Neutrophil (primary cell): ENCODE measurements around the gene MAP1LC3B.
"Not testable (repeated sequence)": the region's sequence is repeated elsewhere in the genome, so short reads cannot be mapped to it uniquely, and the experiment has no call there.

Source experiments
- H3K27ac ChIP-seq: fragments of 200-600 bp; sonication (generic); 2 replicates; pipeline ENCODE4 v1.5.1; 2016; ENCODE audit warnings: mild to moderate bottlenecking, moderate library complexity
- H3K27me3 ChIP-seq: fragments of 200-600 bp; sonication (generic); 2 replicates; pipeline ENCODE4 v1.6.0; 2016; ENCODE audit warnings: mild to moderate bottlenecking
- H3K36me3 ChIP-seq: fragments of 200-600 bp; sonication (generic); 2 replicates; pipeline ENCODE4 v1.5.1; 2017
- H3K4me1 ChIP-seq, 2 experiments: fragments of 200-600 bp in 1 of 2; sonication (generic) in 1 of 2; 1 replicate in 1 of 2; 2 replicates in 1 of 2; pipeline versions ENCODE4 v1.5.1 to v1.6.1; 2013 to 2016; ENCODE audit warnings: low read depth in 1 of 2, low read length in 1 of 2, mild to moderate bottlenecking in 1 of 2, moderate library complexity in 1 of 2; ENCODE audit not compliant: control insufficient read depth in 1 of 2, insufficient read depth in 1 of 2
- H3K4me3 ChIP-seq, 2 experiments: fragments of 200-600 bp in 1 of 2; sonication (generic) in 1 of 2; 1 replicate in 1 of 2; 2 replicates in 1 of 2; pipeline ENCODE4 v1.5.1; 2013 to 2016; ENCODE audit warnings: low read depth in 1 of 2, low read length in 1 of 2, mild to moderate bottlenecking in 1 of 2, moderate library complexity in 1 of 2
- H3K9me3 ChIP-seq: fragments of 200-600 bp; sonication (generic); 2 replicates; pipeline ENCODE4 v1.5.1; 2016
- TF ChIP-seq, protein P1 (sequence below): fragments of 200-600 bp; sonication (generic); IDR thresholded peaks from 2 replicates; pipeline ENCODE4 v1.5.1; 2016; ENCODE audit warnings: antibody characterized with exemption

MAP1LC3B gene

GRCh38 chr16:87382023-87382785, 9.9 kb upstream of the MAP1LC3B start:
- peaks cover 19 to 28% of the 10 kb centered on the region in 2 experiments for H3K4me1 ChIP-seq
- no peak overlapping the region for H3K27ac ChIP-seq

GRCh38 chr16:87383505-87384161, 8.5 kb upstream of the MAP1LC3B start, which contains the start of gene FBXO31:
Gene FBXO31 (minus strand): TSS chr16:87383776. CDS start chr16:87383744, 32 bp downstream.
- peak within 1 kb of the TSS; percentile 89 to 97 for H3K4me3 ChIP-seq
- peak within 1 kb of the TSS; percentile 80 for H3K27ac ChIP-seq
- no peaks in the 10 kb centered on the region for H3K36me3 ChIP-seq
- H3K9me3 ChIP-seq = no peaks in the 10 kb centered on the region
- H3K4me1 ChIP-seq = peaks cover 33 to 42% of the 10 kb centered on the region in 2 experiments
- TF ChIP-seq, protein P1, sequence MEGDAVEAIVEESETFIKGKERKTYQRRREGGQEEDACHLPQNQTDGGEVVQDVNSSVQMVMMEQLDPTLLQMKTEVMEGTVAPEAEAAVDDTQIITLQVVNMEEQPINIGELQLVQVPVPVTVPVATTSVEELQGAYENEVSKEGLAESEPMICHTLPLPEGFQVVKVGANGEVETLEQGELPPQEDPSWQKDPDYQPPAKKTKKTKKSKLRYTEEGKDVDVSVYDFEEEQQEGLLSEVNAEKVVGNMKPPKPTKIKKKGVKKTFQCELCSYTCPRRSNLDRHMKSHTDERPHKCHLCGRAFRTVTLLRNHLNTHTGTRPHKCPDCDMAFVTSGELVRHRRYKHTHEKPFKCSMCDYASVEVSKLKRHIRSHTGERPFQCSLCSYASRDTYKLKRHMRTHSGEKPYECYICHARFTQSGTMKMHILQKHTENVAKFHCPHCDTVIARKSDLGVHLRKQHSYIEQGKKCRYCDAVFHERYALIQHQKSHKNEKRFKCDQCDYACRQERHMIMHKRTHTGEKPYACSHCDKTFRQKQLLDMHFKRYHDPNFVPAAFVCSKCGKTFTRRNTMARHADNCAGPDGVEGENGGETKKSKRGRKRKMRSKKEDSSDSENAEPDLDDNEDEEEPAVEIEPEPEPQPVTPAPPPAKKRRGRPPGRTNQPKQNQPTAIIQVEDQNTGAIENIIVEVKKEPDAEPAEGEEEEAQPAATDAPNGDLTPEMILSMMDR = peak; percentile 16
- H3K27me3 ChIP-seq = peaks cover 24% of the 10 kb centered on the region

More at GRCh38 chr16:87382023-87382785, 9.9 kb upstream of the MAP1LC3B start:
- Histone ChIP-seq H3K27me3 (peaks cover 24% of the 10 kb centered on the region), H3K4me3 (no peak overlapping the region), H3K9me3 (no peaks in the 10 kb centered on the region), H3K36me3 (no peaks in the 10 kb centered on the region)
- TF ChIP-seq, protein P1 = no peak

GRCh38 chr16:87384162-87384874, 7.8 kb upstream of the MAP1LC3B start:
- Histone ChIP-seq H3K9me3 (no peaks in the 10 kb centered on the region), H3K36me3 (no peaks in the 10 kb centered on the region), H3K4me1 (peaks cover 40 to 49% of the 10 kb centered on the region in 2 experiments), H3K27ac (peak overlapping the region; percentile 80), H3K4me3 (peak overlapping the region; percentile 89 to 97), H3K27me3 (peaks cover 24% of the 10 kb centered on the region)
- TF ChIP-seq, protein P1 = no peak

DNA sequence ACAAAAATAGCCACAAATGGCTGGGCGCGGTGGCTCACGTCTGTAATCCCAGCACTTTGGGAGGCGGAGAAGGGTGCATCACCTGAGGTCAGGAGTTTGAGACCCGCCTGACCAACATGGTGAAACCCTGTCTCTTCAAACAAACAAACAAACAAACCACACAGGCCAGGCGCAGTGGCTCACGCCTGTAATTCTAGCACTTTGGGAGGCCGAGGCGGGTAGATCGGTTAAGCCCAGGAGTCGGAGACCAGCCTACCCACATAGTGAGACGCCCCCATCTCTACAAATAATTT, 7.3 kb upstream of the MAP1LC3B start:
- Histone ChIP-seq H3K27ac (peak overlapping the region; percentile 80), H3K4me1 (peaks cover 42 to 52% of the 10 kb centered on the region in 2 experiments)

GRCh38 chr16:87387942-87388817, 4.0 kb upstream of the MAP1LC3B start:
- H3K36me3 ChIP-seq = no peaks in the 10 kb centered on the region
- peaks cover 46 to 55% of the 10 kb centered on the region in 2 experiments for H3K4me1 ChIP-seq
- TF ChIP-seq, protein P1 = peak; percentile 28
- H3K9me3 ChIP-seq = no peaks in the 10 kb centered on the region
- peak overlapping the region; percentile 40 to 41 for H3K4me3 ChIP-seq
- H3K27ac ChIP-seq = peak overlapping the region; percentile 94
- peaks cover 1% of the 10 kb centered on the region for H3K27me3 ChIP-seq

More for the DNA sequence above, 7.3 kb upstream of the MAP1LC3B start:
- H3K27me3 ChIP-seq = peaks cover 24% of the 10 kb centered on the region
- H3K36me3 ChIP-seq, H3K9me3 ChIP-seq: not testable (repeated sequence)
- H3K4me3 ChIP-seq = peak overlapping the region; percentile 89 to 97
